Spleen (tissue), 7 donors: ENCODE results near the gene FAM219A.

Experiments used
- POLR2AphosphoS5 ChIP-seq, 3 donors: sonication (generic); formaldehyde crosslinking; IDR thresholded peaks; one replicate each; pipeline ENCODE4 v1.5.1; 2017; ENCODE audit warnings: antibody characterized with exemption in 3 of 3
- TF ChIP-seq, protein P1 (sequence below), 11 experiments: fragments of 200-600 bp in 7 of 11; fragments of 450-650 bp in 4 of 11; sonication (generic) in 4 of 11; IDR thresholded peaks in 8 of 11; conservative IDR thresholded peaks in 3 of 11; 1 replicate in 7 of 11; 2 replicates in 4 of 11; pipeline versions ENCODE4 v1.4.0 to v1.8.0; 2016 to 2021; ENCODE audit warnings: antibody characterized with exemption in 11 of 11, inconsistent platforms in 4 of 11, mild to moderate bottlenecking in 1 of 11
- donor health status: DM: no; HTN: no; CAD: no; lungs with moderate emphysema.
- donor health status: DM: no; HTN: no; CAD: no.
- donor health status: DM: no; HTN: no; CAD: no.

GRCh38 chr9:34392511-34392910 is 65.9 kb downstream of the FAM219A start:
- TF ChIP-seq, protein P1, sequence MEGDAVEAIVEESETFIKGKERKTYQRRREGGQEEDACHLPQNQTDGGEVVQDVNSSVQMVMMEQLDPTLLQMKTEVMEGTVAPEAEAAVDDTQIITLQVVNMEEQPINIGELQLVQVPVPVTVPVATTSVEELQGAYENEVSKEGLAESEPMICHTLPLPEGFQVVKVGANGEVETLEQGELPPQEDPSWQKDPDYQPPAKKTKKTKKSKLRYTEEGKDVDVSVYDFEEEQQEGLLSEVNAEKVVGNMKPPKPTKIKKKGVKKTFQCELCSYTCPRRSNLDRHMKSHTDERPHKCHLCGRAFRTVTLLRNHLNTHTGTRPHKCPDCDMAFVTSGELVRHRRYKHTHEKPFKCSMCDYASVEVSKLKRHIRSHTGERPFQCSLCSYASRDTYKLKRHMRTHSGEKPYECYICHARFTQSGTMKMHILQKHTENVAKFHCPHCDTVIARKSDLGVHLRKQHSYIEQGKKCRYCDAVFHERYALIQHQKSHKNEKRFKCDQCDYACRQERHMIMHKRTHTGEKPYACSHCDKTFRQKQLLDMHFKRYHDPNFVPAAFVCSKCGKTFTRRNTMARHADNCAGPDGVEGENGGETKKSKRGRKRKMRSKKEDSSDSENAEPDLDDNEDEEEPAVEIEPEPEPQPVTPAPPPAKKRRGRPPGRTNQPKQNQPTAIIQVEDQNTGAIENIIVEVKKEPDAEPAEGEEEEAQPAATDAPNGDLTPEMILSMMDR (IDR thresholded peaks at IDR 0.05 in 8 of 11, conservative IDR thresholded peaks at IDR 0.05 in 3 of 11) = no peak
- no peak for TF ChIP-seq POLR2AphosphoS5 (IDR thresholded peaks at IDR 0.05)
